Upper lobe of left lung (tissue), 4 donors: ENCODE data around the gene SEC61A1.

Experiments used
- EP300 ChIP-seq, 4 donors: sonication (generic); formaldehyde crosslinking; IDR thresholded peaks; one replicate each; pipeline ENCODE4 v1.5.1; 2017; ENCODE audit warnings: antibody characterized with exemption in 4 of 4, control low read depth in 2 of 4
- POLR2A ChIP-seq, 4 donors: fragments of 450-650 bp; IDR thresholded peaks; one replicate each; pipeline ENCODE4 v1.5.1; 2016 to 2017; ENCODE audit warnings: antibody characterized with exemption in 4 of 4, mild to moderate bottlenecking in 2 of 4
- POLR2AphosphoS5 ChIP-seq, 2 donors: sonication (generic); formaldehyde crosslinking; IDR thresholded peaks; one replicate each; pipeline ENCODE4 v1.5.1; 2017; ENCODE audit warnings: antibody characterized with exemption in 2 of 2
- TF ChIP-seq, protein P1 (sequence below), 6 experiments: fragments of 450-650 bp in 4 of 6; fragments of 200-600 bp in 2 of 6; sonication (generic) in 2 of 6; IDR thresholded peaks; one replicate each; pipeline ENCODE4 v1.5.1; 2016 to 2019; ENCODE audit warnings: antibody characterized with exemption in 6 of 6

DNA sequence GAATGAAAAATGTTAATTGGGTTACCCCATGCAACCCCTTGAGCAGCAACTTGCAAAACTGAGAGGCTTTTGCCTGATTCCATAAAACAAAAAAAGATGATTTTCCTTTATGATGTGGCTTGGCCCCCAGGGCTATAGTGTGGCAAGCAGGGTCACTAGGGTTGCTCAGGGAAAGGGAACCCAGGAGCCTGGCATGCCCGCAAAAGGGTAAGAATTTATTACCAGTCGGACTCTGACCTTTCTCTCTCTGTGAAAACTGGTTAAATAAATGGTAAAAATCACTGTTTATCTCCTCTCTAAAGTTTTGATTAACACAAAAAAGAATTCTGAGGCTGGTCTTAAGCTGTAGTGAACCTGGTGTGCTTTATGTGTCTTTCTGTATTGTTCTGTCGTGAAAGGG is 37.7 kb upstream of the SEC61A1 start:
- TF ChIP-seq, protein P1, sequence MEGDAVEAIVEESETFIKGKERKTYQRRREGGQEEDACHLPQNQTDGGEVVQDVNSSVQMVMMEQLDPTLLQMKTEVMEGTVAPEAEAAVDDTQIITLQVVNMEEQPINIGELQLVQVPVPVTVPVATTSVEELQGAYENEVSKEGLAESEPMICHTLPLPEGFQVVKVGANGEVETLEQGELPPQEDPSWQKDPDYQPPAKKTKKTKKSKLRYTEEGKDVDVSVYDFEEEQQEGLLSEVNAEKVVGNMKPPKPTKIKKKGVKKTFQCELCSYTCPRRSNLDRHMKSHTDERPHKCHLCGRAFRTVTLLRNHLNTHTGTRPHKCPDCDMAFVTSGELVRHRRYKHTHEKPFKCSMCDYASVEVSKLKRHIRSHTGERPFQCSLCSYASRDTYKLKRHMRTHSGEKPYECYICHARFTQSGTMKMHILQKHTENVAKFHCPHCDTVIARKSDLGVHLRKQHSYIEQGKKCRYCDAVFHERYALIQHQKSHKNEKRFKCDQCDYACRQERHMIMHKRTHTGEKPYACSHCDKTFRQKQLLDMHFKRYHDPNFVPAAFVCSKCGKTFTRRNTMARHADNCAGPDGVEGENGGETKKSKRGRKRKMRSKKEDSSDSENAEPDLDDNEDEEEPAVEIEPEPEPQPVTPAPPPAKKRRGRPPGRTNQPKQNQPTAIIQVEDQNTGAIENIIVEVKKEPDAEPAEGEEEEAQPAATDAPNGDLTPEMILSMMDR (IDR thresholded peaks at IDR 0.05): no peak
- no peak for TF ChIP-seq POLR2A (IDR thresholded peaks at IDR 0.05)
- TF ChIP-seq POLR2AphosphoS5 (IDR thresholded peaks at IDR 0.05): no peak
- no peak for TF ChIP-seq EP300 (IDR thresholded peaks at IDR 0.05)
